Activated CD4-positive, CD25-positive, alpha-beta regulatory T cell treated with anti-CD3 and anti-CD28 coated beads, Interleukin-2, amount 50 U/mL, for 16 hours (primary cell): ENCODE data around the gene OR9I1.

Source experiments
- DNase-seq: peaks from one replicate; pipeline ENCODE4 v3.0.0-alpha.2; 2020; ENCODE audit warnings: low read depth, low spot score

Gene OR9I1, protein sequence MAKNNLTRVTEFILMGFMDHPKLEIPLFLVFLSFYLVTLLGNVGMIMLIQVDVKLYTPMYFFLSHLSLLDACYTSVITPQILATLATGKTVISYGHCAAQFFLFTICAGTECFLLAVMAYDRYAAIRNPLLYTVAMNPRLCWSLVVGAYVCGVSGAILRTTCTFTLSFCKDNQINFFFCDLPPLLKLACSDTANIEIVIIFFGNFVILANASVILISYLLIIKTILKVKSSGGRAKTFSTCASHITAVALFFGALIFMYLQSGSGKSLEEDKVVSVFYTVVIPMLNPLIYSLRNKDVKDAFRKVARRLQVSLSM

DNA sequence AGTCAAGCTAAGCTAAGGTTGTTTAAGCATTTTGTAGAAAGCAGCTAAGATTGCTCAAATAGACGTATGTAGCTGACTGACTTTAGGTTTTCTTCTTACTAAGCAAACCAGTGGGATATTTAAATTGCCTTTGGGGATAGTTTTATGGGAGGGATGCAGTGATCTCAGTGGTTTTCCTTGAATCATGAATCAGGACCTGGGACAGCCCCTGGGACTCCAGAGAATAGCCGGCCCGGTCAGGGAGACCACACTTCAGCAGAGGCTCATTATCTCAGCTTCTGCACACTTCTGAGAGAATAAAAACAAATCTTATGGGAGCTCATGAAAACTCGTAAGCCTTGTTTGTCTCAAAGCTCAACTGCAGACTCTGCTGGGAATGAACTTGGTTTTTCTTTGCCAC, at the start of gene OR9I1:
Gene OR9I1, minus strand, starts transcription at position 62 of the 400 bp plus-strand sequence. CDS start 6,086 bp downstream, outside the sequence.
- DNase-seq: no peak

DNA sequence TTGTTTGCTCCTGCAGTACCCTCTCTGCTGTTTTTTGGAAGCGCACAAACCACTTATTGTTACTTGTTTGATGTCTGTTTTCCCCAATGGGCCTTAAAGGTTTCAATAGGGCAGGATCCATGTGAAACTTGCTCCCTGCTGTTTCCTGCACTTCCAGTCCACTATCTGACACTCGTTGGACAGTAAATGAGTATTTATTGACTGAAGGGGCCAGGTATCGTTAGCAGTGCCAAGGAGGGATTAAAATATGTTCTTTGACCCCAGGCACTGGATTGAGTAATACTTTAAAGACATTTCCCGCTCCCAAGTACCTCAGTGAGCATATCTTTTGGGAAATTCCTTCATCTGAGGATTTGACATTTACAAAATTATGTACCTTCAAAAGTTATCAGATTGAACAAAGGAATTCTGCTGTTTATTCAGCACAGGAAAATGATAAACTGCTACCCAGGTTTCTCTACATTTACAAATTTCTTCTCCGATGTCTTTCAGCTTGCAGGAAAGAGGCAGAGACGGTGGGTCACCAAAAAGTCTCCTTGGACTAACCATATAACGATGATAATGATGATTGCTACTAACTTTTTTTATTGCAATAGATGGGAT, 40.3 kb upstream of the OR9I1 start:
- no peak for DNase-seq

DNA sequence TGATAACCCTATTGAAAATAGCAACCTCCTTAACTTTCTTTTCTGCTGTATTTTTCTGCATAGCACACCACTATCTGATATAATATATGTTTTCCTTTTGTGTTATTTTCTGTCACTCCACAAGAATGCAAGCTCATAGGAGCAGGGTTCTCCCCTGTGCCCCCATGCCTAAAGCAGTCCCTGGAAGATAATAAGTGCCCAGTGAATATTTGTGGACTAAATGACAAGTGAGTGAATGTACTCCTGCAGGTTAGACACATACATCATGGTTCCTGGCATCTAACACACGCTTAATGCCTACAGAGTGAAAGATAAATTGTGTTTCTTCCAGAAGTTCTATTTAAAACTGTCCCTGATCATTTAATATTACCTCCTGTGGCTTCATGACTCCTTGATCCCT, 39.7 kb upstream of the OR9I1 start:
- DNase-seq: no peak

DNA sequence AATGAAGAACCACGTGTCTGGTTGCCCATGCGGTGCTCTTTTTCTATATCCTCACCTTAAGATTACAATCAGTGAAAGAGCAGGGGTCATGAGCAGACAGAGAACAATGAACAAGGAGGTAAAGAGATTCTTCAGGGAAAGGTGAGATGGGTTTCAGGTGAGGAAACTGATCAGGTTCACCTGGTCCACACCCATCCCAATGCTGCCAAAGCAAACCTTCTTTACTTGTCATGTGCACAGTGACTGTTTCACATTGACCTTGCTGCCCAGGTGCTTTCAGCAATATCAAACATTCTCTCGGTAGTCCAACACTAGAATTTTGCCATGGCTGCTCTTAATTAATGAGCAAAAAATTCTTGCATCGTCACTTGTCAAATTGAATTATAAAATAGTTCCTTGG, 39.1 kb upstream of the OR9I1 start:
- DNase-seq: no peak

DNA sequence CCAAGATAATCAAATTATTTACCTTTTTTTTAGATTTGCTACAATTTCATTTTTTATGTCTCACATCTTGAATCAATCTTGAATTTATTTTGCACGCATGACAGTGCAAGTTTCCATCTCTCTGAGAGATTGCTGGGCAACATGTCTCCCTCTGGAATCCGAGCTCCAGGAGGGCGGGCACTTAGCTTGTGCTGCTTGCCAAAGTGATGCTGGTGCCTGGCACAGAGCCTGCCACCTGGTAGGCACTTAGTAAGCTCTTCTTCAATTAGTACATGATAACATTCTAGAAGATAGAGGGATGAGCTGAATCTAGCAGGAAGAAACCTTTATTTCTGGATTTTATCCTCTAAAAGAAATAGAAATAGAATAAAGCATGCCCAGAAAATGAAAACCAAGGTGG, 27.5 kb upstream of the OR9I1 start:
- DNase-seq: no peak

DNA sequence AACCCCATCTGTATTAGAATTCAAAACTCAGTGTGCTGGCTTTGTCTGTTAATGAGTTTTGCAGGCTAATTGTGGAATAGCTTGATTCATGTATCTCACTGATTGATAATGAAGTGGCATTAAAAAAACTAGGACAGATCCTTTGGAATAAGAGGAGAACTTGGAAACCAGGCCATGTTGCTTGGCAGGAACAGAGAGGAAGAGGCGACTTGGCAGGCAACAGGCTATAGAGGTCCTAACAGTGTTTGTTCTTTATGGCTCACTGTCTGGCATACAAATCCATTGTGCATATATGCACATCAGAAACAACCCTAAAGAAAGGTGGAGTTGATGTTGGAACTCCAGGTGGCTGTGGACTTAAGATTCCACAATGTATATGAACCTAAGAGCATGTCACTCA, 17.4 kb upstream of the OR9I1 start:
- no peak for DNase-seq

DNA sequence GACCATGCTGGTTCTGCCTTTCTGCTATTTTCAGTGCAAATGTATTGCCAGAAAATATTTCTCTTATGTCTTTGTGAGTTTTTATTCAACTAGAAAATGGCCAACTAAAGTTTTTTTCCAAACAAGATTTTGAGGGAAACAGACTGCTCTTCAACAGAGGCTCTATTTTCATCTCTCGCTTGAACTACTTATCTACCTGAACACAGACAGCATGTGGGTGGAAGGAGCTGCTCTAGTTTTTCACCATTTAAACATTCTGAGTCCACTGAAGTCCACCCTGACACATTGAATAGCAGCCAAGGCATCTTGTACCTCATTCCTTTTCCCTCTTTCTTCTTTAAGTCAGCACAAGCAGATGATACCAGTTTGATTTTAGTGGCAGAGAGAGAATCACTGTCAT, 9.8 kb upstream of the OR9I1 start:
- no peak for DNase-seq

DNA sequence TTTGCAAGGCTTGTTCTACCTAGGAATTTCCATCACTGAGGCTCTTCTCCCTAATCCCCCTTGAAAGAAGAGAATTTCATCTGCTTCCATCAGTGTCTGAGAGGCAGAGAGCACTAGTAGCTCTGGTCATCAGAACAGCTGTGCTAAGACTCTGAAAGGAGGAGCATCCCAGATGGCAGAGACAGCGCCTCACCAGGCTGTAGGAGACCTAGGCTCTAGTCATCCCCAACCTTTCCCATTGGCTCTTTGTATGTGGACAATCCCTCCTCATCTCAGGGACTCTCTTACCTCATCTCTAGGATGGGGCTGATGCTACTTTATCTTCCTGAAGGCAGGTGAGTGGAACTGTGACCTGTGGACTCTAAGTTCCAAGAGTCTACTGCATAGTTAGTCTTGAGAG, 8.8 kb upstream of the OR9I1 start:
- no peak for DNase-seq

DNA sequence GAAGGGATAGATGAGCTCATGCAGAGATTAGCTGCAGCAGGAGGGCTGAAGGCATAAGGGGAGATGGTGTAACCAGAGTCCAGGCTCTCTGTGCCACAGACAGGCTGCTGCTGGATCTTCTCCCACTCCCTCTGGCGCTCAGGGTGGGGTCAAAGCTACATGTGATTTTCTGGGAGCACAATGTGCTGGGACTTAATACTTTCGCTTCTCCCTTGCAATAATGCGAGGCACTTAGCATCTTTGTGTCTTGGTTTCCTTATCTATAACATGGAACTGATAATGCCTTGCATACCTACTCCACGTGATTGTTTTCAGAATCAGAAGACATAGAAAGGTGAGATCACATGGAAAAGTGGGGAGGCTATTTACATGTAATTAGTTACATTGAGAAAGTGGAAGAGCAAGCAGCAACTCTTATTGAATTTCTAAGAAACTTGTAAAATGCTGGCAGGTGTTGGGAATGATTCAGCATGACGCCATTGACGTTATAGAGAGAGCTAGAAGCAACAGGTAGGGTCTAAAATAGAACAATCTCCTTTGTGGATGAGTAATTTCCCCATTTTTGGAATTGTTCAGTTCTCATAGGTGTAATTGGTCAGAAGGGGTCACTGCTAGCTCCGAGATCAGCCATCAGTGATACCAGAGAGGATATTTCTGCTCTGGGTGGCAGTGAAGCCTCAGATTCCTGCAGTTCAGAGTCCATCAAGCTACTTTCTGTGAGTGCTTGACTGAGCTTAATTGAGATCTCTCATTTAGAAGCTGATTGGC, 8.2 kb upstream of the OR9I1 start:
- no peak for DNase-seq

DNA sequence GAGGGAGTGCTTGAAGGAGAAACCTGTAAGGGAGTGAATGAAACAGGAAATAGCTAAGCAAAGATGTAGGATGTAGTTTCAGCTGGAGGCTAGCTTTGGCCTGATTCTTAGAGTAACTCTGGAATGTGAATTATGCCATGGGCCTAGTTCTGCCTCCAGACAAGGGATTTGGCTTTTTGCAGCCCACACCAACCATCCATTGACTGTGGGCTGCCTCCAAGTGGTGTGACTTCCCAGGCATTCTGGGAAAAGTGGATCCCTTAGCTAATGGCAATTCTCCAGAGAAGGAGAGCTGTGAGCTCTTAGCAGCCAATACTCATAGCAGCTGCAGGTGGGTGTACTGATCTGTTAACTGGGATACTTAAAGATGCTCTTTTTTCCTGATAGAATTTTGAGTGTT, 2.0 kb upstream of the OR9I1 start:
- no peak for DNase-seq

DNA sequence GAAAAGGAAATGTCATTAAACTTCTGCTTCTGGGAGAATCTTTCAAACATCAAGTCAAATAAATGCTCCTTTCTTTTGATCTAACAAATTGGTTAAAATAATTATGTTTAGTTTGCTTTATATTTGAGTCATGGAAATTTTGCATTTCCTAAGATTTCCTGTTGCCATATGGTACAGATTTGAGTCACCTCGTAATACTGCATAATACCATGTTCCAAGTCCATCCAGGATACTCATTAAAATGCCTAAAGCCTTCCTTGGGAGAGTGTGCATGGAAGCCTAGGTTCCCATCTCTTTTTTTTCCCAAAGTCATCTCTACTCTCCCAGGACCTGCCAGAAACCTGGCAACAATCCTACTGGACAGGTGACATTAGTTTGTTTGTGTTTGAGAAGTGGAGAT, 4.2 kb downstream of the OR9I1 start:
- no peak for DNase-seq

DNA sequence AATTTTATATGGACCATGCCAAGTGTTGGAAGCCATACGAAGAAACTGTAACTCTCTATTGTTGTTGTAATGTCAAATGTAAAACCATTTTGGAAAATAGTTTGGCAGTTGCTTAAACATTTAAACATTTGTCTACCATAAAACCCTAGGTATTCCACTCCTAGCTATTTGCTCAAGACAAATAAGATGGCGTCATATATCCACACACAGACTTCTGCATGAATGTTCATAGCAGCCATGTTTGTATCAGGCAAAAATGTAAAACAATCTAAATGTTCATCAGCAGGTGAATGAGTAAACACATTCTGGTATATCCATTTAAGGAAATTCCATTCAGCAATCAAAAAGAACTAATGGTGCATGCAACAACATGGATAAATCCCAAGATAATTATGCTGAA, 27.9 kb downstream of the OR9I1 start:
- no peak for DNase-seq

DNA sequence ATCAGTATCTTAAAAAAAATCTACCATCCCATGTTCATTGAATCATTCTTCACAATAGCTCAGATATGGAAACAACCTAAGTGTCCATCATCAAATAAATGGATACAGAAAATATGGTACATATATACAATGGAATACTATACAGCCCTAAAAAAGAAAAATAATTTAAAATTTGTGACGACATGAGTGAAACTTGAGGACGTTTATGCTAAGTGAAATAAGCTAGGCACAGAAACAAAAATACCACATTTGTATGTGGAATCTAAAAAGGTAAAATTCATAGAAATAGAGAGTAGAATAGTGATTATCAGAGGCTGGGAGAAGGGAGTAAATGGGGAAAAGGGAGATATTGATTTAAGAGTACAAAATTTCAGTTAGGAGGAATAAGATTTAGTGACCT, 38.8 kb downstream of the OR9I1 start:
- DNase-seq: no peak

DNA sequence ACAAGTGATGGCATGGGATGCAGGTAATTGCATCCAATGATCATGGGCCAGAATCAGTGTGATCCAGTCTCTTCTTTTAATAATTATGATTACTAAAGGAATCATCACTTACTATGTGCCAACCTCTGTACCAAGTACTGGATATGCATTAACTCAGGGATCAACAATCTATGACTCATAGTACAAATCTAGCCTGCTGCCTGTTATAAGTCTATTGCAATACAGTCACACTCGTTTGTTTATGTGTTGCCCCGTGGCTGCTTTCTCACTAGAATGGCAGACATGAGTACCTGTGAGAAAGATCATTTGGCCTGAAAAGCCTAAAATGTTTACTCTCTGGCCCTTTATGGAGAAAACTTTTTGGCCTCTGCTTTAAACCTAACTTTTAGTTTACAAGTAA, 49.5 kb downstream of the OR9I1 start:
- no peak for DNase-seq

DNA sequence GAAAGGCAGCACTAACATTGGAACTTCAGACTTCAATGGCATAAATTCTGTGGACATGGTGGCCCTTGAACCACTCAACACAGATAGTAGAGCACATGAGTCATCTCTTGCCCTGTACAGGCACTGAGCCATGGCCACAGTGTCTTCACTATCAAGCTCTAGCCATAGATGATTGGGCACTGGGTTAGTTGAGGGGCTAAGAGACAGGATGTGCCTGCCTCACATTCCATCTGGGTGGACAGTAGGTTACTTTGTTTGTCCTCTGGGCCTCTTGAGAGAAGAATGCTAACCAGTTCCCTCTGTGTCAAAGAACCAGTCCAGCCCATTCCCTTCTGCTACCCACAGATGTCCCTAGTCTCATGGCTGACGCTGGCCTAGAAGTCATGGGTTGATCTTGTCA, 54.7 kb downstream of the OR9I1 start:
- DNase-seq: no peak

DNA sequence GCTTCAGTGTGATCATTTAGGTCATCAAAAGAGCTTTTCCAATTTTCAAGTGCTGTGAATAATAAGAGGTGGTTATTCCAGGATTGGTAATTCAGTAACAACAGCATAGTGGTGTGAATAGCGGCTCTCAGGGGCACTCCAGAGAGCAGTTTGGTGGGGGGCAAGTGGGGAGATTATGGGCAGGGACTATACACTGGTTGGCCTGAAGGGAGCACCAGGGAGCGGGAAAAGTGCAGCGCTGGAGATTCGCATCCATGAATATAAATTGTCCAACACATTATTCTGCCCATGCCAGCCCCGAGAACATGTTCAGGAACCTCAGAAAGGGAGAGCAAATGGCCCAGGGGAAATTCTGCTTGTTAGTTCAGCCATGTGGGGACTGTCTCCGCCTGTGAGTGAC, 56.7 kb downstream of the OR9I1 start:
- no peak for DNase-seq

DNA sequence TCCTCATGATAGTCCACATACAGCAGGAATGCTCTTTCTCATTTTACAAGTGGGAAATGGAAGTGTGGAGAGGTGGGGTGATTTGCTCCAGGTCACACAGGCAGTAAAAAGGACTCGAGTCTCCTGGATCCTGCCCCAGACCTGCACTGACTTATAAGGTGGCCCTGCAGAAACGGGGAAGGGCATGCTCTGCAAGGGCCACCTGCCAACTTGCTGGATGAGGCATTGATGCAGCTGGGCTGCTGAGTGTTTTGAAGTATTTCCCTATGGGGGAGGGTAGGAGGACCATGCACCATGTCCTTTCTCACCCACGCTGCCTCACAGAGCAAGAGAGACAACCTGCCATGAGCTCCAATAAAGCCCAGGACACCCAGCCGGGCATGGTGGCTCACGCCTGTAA, 57.6 kb downstream of the OR9I1 start:
- no peak for DNase-seq
